ENCODE results near the gene MAN2B2.

MAN2B2 gene

DNA sequence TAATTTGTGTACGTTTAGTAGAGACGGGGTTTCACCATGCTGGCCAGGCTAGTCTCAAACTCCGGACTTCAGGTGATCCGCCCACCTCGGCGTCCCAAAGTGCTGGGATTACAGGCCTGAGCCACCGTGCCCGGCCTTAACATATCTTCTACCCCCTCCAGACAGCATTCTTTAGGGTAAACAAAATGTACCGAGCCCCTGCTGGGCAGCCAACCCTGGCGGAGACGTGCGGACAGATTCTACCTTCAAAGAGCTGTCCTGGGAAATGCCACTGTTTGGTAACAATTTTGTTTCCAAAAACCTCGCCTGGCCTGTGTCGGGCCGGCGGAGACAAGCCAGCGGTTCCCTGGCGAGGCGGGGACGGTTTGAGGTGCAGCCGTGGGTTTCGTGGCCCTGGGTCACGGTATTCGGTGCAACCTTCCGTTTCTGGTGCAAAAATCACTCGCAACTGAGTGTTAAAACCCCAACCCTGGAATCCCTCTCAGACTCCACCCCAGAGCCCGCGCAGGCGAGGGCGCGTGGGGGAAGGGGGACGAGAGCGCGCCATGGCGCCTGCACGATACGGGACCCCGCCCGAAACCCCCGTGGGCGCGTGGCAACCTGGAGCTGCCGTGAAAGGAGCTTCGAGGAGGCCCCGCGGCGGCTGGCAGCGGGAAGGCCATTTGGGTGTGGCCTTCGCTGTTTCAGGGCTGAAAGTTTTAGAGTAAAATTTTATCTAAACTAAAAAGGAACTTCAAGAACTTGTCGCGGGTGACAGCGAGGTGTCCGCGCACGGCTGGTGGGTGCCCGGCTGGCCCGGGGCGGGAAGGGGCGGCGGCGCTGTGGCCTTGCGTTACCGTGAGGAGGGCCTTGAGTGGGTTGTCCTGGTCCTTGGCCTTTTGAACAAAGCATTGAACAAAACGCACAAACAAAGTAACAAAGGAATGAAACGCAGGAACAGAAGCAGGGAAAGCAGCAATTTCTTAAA, 82.5 kb downstream of the MAN2B2 start:
- TF ChIP-seq TAF1 (IDR thresholded peaks at IDR 0.05; ENCODE audit: low read depth, low read length) (no peak), POU2F2 (IDR thresholded peaks at IDR 0.05; ENCODE audit: low read depth, low read length) (no peak), POLR2A (IDR thresholded peaks at IDR 0.05; ENCODE audit: low read depth, low read length) (no peak)
- FAIRE-seq, result no peak
- no peak for DNase-seq (ENCODE audit: insufficient read length, low spot score)

- FAIRE-seq (no peak), DNase-seq (ENCODE audit: insufficient read length, low spot score) (no peak)
- TF ChIP-seq POLR2A (IDR thresholded peaks at IDR 0.05; ENCODE audit: low read depth, low read length), result no peak
- no peak for TF ChIP-seq TAF1 (IDR thresholded peaks at IDR 0.05; ENCODE audit: low read depth, low read length)
- TF ChIP-seq POLR2AphosphoS5 (IDR thresholded peaks at IDR 0.05; ENCODE audit: low read depth, low read length), result no peak
- TF ChIP-seq POU2F2 (IDR thresholded peaks at IDR 0.05; ENCODE audit: low read depth, low read length), result no peak
- TF ChIP-seq SPI1 (IDR thresholded peaks at IDR 0.05; ENCODE audit: low read depth, low read length), result no peak
- TF ChIP-seq PAX5 (IDR thresholded peaks at IDR 0.05; ENCODE audit: insufficient read depth, low read length, severe bottlenecking), result no peak
Observed at GRCh38 chr4:6658209-6658595, 83.2 kb downstream of the MAN2B2 start.

DNA sequence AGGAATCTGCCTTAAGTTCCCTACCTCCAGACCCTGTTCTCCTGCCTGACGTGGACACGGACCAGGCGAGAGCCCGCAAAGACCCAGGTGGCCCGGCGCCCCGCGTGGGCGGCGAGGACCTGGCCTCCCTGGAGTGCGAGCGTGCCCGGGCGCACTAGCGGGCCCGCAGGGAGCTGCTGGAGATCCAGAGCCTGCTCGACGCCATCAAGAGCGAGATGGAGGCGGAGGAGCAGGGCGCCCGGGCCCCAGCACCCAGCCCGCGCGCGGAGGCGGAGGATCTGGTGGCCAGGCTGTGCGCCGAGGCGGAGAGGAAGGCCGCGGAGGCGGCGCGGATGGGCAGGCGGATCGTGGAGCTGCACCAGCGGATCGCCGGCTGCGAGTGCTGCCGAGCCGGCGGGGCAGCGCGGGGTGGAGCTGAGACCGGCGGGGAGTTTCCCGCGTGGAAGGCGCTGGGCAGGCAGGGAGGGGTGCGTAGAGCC, 83.6 kb downstream of the MAN2B2 start:
- DNase-seq (ENCODE audit: insufficient read length, low spot score) (no peak), FAIRE-seq (peak; percentile 88)
- no peak for TF ChIP-seq POU2F2 (IDR thresholded peaks at IDR 0.05; ENCODE audit: low read depth, low read length)
- TF ChIP-seq POLR2AphosphoS5 (IDR thresholded peaks at IDR 0.05; ENCODE audit: low read depth, low read length), result no peak
- TF ChIP-seq POLR2A (IDR thresholded peaks at IDR 0.05; ENCODE audit: low read depth, low read length), result no peak
- no peak for TF ChIP-seq PAX5 (IDR thresholded peaks at IDR 0.05; ENCODE audit: insufficient read depth, low read length, severe bottlenecking)
- no peak for TF ChIP-seq TAF1 (IDR thresholded peaks at IDR 0.05; ENCODE audit: low read depth, low read length)
- no peak for TF ChIP-seq SPI1 (IDR thresholded peaks at IDR 0.05; ENCODE audit: low read depth, low read length)

DNA sequence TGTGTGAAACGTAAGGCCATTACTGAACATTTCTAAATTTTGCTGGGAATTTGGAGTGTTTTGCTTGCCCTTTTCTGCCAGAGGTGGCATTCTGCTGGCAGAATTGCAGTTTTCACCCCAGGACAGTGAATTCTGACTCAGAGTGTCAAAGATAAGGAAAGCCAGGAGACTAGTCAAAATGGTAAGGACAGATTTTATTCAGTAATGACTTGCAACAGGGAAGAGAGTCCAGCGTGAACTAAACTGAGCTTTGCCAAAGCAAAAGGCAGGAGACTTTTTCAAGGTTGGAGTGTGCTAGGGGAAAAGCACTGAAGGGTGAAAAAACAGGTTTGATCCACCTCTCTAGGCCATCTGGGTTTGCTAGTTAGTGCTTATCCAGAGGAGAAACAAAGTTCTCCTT, 84.9 kb downstream of the MAN2B2 start:
- no peak for DNase-seq (ENCODE audit: insufficient read length, low spot score)
- no peak for FAIRE-seq
- TF ChIP-seq TAF1 (IDR thresholded peaks at IDR 0.05; ENCODE audit: low read depth, low read length) (no peak), POLR2A (IDR thresholded peaks at IDR 0.05; ENCODE audit: low read depth, low read length) (no peak), POU2F2 (IDR thresholded peaks at IDR 0.05; ENCODE audit: low read depth, low read length) (no peak), POLR2AphosphoS5 (IDR thresholded peaks at IDR 0.05; ENCODE audit: low read depth, low read length) (no peak), PAX5 (IDR thresholded peaks at IDR 0.05; ENCODE audit: insufficient read depth, low read length, severe bottlenecking) (no peak), SPI1 (IDR thresholded peaks at IDR 0.05; ENCODE audit: low read depth, low read length) (no peak)

GRCh38 chr4:6660430-6660829, 85.4 kb downstream of the MAN2B2 start:
- TF ChIP-seq PAX5 (IDR thresholded peaks at IDR 0.05; ENCODE audit: insufficient read depth, low read length, severe bottlenecking) (no peak), TAF1 (IDR thresholded peaks at IDR 0.05; ENCODE audit: low read depth, low read length) (no peak), POU2F2 (IDR thresholded peaks at IDR 0.05; ENCODE audit: low read depth, low read length) (no peak), POLR2A (IDR thresholded peaks at IDR 0.05; ENCODE audit: low read depth, low read length) (no peak), POLR2AphosphoS5 (IDR thresholded peaks at IDR 0.05; ENCODE audit: low read depth, low read length) (no peak), SPI1 (IDR thresholded peaks at IDR 0.05; ENCODE audit: low read depth, low read length) (no peak)
- no peak for DNase-seq (ENCODE audit: insufficient read length, low spot score)
- no peak for FAIRE-seq

DNA sequence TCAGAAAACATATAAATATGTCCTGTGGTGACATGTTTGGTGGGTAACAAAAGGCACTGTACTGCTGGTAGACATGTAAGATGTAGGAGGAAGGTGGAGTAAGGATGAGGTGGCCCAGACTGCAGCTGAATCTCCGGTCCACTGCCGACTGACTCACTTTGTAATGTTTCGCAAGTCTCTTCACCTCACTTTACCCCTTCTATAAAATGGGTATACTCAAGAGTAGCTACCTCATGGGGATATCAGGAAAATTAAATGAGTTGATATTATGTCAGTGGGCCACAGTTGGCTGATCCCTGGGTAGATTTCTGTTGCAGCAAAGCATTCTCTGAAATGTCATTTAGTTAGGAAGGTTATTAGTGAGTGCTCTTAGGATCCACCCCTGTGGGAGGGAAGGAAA, 87.6 kb downstream of the MAN2B2 start:
- no peak for FAIRE-seq
- no peak for DNase-seq (ENCODE audit: insufficient read length, low spot score)
- TF ChIP-seq POLR2A (IDR thresholded peaks at IDR 0.05; ENCODE audit: low read depth, low read length) (no peak), PAX5 (IDR thresholded peaks at IDR 0.05; ENCODE audit: insufficient read depth, low read length, severe bottlenecking) (no peak)

GRCh38 chr4:6663596-6664393, 88.8 kb downstream of the MAN2B2 start:
- DNase-seq (ENCODE audit: insufficient read length, low spot score) (no peak), FAIRE-seq (no peak)
- TF ChIP-seq POLR2A (IDR thresholded peaks at IDR 0.05; ENCODE audit: low read depth, low read length), result no peak

GRCh38 chr4:6665320-6665654, 90.3 kb downstream of the MAN2B2 start:
- FAIRE-seq (no peak), DNase-seq (ENCODE audit: insufficient read length, low spot score) (no peak)
- TF ChIP-seq SPI1 (IDR thresholded peaks at IDR 0.05; ENCODE audit: low read depth, low read length) (no peak), PAX5 (IDR thresholded peaks at IDR 0.05; ENCODE audit: insufficient read depth, low read length, severe bottlenecking) (no peak), TAF1 (IDR thresholded peaks at IDR 0.05; ENCODE audit: low read depth, low read length) (no peak), POLR2AphosphoS5 (IDR thresholded peaks at IDR 0.05; ENCODE audit: low read depth, low read length) (no peak), POU2F2 (IDR thresholded peaks at IDR 0.05; ENCODE audit: low read depth, low read length) (no peak), POLR2A (IDR thresholded peaks at IDR 0.05; ENCODE audit: low read depth, low read length) (no peak)

DNA sequence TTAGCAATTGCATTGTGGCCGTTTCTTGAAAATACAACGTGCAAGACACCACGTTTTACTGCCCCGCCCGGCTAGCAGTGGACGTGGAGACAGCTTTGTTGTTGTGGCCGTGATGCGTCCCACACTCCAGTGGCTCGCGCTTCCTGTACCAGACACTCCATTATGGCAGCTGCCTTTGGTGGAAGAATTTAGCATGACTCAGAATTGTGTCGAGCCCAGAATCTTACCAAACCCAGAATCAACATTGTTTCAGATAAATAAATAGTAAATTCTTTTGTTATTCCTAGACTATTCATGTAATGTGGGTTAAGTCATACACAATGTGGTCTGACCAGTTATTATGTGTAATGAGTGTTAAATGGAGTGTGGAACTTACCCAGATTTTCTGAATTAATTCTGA, 93.4 kb downstream of the MAN2B2 start:
- no peak for FAIRE-seq
- DNase-seq (ENCODE audit: insufficient read length, low spot score), result no peak
- TF ChIP-seq POLR2AphosphoS5 (IDR thresholded peaks at IDR 0.05; ENCODE audit: low read depth, low read length), result no peak
- TF ChIP-seq POU2F2 (IDR thresholded peaks at IDR 0.05; ENCODE audit: low read depth, low read length), result no peak
- no peak for TF ChIP-seq POLR2A (IDR thresholded peaks at IDR 0.05; ENCODE audit: low read depth, low read length)
- no peak for TF ChIP-seq PAX5 (IDR thresholded peaks at IDR 0.05; ENCODE audit: insufficient read depth, low read length, severe bottlenecking)
- TF ChIP-seq TAF1 (IDR thresholded peaks at IDR 0.05; ENCODE audit: low read depth, low read length), result no peak
- no peak for TF ChIP-seq SPI1 (IDR thresholded peaks at IDR 0.05; ENCODE audit: low read depth, low read length)
